H9 (cell line): Measurements from ENCODE around the gene PCSK2. TPM values are rescaled to one million over a fixed set of nuclear protein-coding genes. Genes with fewer than 3 reads are reported as not detected.

Experiments used
- DNase-seq: peaks from one replicate; pipeline ENCODE4 v3.0.0-alpha.2; 2017
- H2AFZ ChIP-seq: one replicate; pipeline ENCODE4 v1.6.1; 2013; ENCODE audit warnings: mild to moderate bottlenecking, low read length, control low read depth, moderate library complexity
- H2AK5ac ChIP-seq: 2 replicates; pipeline ENCODE4 v1.6.1; 2013; ENCODE audit warnings: low read length, control low read depth, mixed read lengths; ENCODE audit not compliant: insufficient read length
- H2BK120ac ChIP-seq: one replicate; pipeline ENCODE4 v1.6.1; 2013; ENCODE audit warnings: low read depth, mild to moderate bottlenecking, low read length, control low read depth, inconsistent platforms; ENCODE audit not compliant: poor library complexity, severe bottlenecking
- H2BK12ac ChIP-seq: 2 replicates; pipeline ENCODE4 v1.6.1; 2013; ENCODE audit warnings: low read length, control low read depth, mixed read lengths, low read depth; ENCODE audit not compliant: insufficient read length
- H2BK15ac ChIP-seq: 2 replicates; pipeline ENCODE4 v1.6.1; 2013; ENCODE audit warnings: low read depth, low read length, control low read depth
- H2BK20ac ChIP-seq: one replicate; pipeline ENCODE4 v1.6.1; 2013; ENCODE audit warnings: low read depth, mild to moderate bottlenecking, low read length, control low read depth, inconsistent platforms; ENCODE audit not compliant: poor library complexity, severe bottlenecking
- H2BK5ac ChIP-seq: 2 replicates; pipeline ENCODE4 v1.6.1; 2013; ENCODE audit warnings: low read length, control low read depth, mixed read lengths; ENCODE audit not compliant: insufficient read length
- H3K14ac ChIP-seq: 2 replicates; pipeline ENCODE4 v1.6.1; 2013; ENCODE audit warnings: low read length, control low read depth; ENCODE audit not compliant: insufficient read depth
- H3K18ac ChIP-seq: 2 replicates; pipeline ENCODE4 v1.6.1; 2013; ENCODE audit warnings: low read depth, mild to moderate bottlenecking, mixed read lengths, low read length, control low read depth; ENCODE audit not compliant: insufficient read length
- H3K23ac ChIP-seq: 2 replicates; pipeline ENCODE4 v1.6.1; 2013; ENCODE audit warnings: low read length, control low read depth, mixed read lengths, low read depth; ENCODE audit not compliant: insufficient read length
- H3K23me2 ChIP-seq: 2 replicates; pipeline ENCODE4 v1.6.1; 2013; ENCODE audit warnings: low read depth, mild to moderate bottlenecking, mixed read lengths, low read length, control low read depth; ENCODE audit not compliant: insufficient read length, poor library complexity, severe bottlenecking
- H3K27ac ChIP-seq: 2 replicates; pipeline ENCODE4 v1.5.1; 2013; ENCODE audit warnings: low read length, control low read depth, mixed read lengths, low read depth; ENCODE audit not compliant: insufficient read length
- H3K27me3 ChIP-seq: 2 replicates; pipeline ENCODE4 v1.6.1; 2013; ENCODE audit warnings: low read length, control low read depth, inconsistent platforms; ENCODE audit not compliant: insufficient read depth
- H3K4ac ChIP-seq: 2 replicates; pipeline ENCODE4 v1.6.1; 2013; ENCODE audit warnings: low read depth, mild to moderate bottlenecking, control low read depth, inconsistent platforms, low read length, moderate library complexity
- H3K4me1 ChIP-seq: 2 replicates; pipeline ENCODE4 v1.6.1; 2013; ENCODE audit warnings: low read length, control low read depth, inconsistent platforms; ENCODE audit not compliant: insufficient read depth
- H3K4me2 ChIP-seq: 2 replicates; pipeline ENCODE4 v1.6.1; 2013; ENCODE audit warnings: low read length, control low read depth, mixed read lengths; ENCODE audit not compliant: insufficient read length, insufficient read depth
- H3K56ac ChIP-seq: 2 replicates; pipeline ENCODE4 v1.6.1; 2013; ENCODE audit warnings: low read depth, mild to moderate bottlenecking, mixed read lengths, low read length, control low read depth; ENCODE audit not compliant: insufficient read length
- H3K79me1 ChIP-seq: 2 replicates; pipeline ENCODE4 v1.6.1; 2013; ENCODE audit warnings: low read depth, mild to moderate bottlenecking, moderate library complexity, low read length, control low read depth, inconsistent platforms; ENCODE audit not compliant: insufficient read depth, poor library complexity, severe bottlenecking
- H3K79me2 ChIP-seq: 2 replicates; pipeline ENCODE4 v1.6.1; 2013; ENCODE audit warnings: low read length, control low read depth, inconsistent platforms; ENCODE audit not compliant: insufficient read depth
- H3K9ac ChIP-seq: 2 replicates; pipeline ENCODE4 v1.6.1; 2013; ENCODE audit warnings: low read length, control low read depth, mixed read lengths; ENCODE audit not compliant: insufficient read length; ENCODE audit errors: extremely low read depth
- H3K9me3 ChIP-seq: one replicate; pipeline ENCODE4 v1.6.1; 2013; ENCODE audit warnings: low read depth, low read length, inconsistent platforms; ENCODE audit not compliant: control insufficient read depth
- H3T11ph ChIP-seq: one replicate; pipeline ENCODE4 v1.6.1; 2013; ENCODE audit warnings: mild to moderate bottlenecking, low read length, control low read depth, inconsistent platforms
- H4K20me1 ChIP-seq: one replicate; pipeline ENCODE4 v1.6.1; 2013; ENCODE audit not compliant: control insufficient read depth, insufficient read length, insufficient read depth
- H4K5ac ChIP-seq: 2 replicates; pipeline ENCODE4 v1.6.1; 2013; ENCODE audit warnings: low read depth, mild to moderate bottlenecking, mixed read lengths, low read length, control low read depth; ENCODE audit not compliant: insufficient read length
- H4K8ac ChIP-seq: replicated peaks from 2 replicates; pipeline ENCODE4 v1.6.1; 2013; ENCODE audit warnings: low read length, control low read depth, mixed read lengths, low read depth; ENCODE audit not compliant: insufficient read length
- H4K91ac ChIP-seq: 2 replicates; pipeline ENCODE4 v1.6.1; 2013; ENCODE audit warnings: low read depth, mild to moderate bottlenecking, moderate library complexity, mixed read lengths, low read length, control low read depth; ENCODE audit not compliant: insufficient read length
- H3K27ac Mint-ChIP-seq, 3 experiments: 2 replicates in 2 of 3; 3 replicates in 1 of 3; pipeline ENCODE4 v1.8.0; 2020 to 2021; ENCODE audit warnings: mixed read lengths in 3 of 3, mild to moderate bottlenecking in 1 of 3, moderate library complexity in 1 of 3
- H3K27me3 Mint-ChIP-seq: 2 replicates; pipeline ENCODE4 v1.8.0; 2021; ENCODE audit warnings: low read depth, mild to moderate bottlenecking, moderate library complexity, mixed read lengths
- H3K36me3 Mint-ChIP-seq, 3 experiments: 2 replicates in 2 of 3; 3 replicates in 1 of 3; pipeline ENCODE4 v1.8.0; 2020 to 2021; ENCODE audit warnings: low read depth in 3 of 3, mixed read lengths in 3 of 3; ENCODE audit not compliant: insufficient read depth in 1 of 3
- H3K4me1 Mint-ChIP-seq, 2 experiments: 2 replicates each; pipeline ENCODE4 v1.8.0; 2020; ENCODE audit warnings: mixed read lengths in 2 of 2
- H3K4me3 Mint-ChIP-seq, 2 experiments: 2 replicates in 1 of 2; 3 replicates in 1 of 2; pipeline ENCODE4 v1.8.0; 2020 to 2021; ENCODE audit warnings: mild to moderate bottlenecking in 2 of 2, mixed read lengths in 2 of 2, moderate library complexity in 1 of 2
- H3K9me3 Mint-ChIP-seq, 2 experiments: 2 replicates in 1 of 2; 3 replicates in 1 of 2; pipeline ENCODE4 v1.8.0; 2020; ENCODE audit warnings: mild to moderate bottlenecking in 2 of 2, mixed read lengths in 2 of 2, moderate library complexity in 1 of 2
- WGBS: extraction: QIAGEN DNeasy Blood & Tissue Kit; methylation state at CpG from one replicate; pipeline ENCODE4 v1.1.7; 2013; ENCODE audit warnings: missing lambda C conversion rate, low lambda C conversion rate, mixed read lengths; ENCODE audit not compliant: insufficient read length; ENCODE audit errors: extremely low coverage; 5-methylcytosine and 5-hydroxymethylcytosine counted together
- total RNA-seq: library from RNA; stranded (reverse); gene quantifications from 2 replicates; pipeline ENCODE4 v1.2.1, GENCODE V29; 2021
- TF ChIP-seq, protein P1 (sequence below): fragments of 200-600 bp; sonication (generic); conservative IDR thresholded peaks from 3 replicates; pipeline ENCODE4 v1.8.0; 2021; ENCODE audit warnings: antibody characterized with exemption, mild to moderate bottlenecking

Gene PCSK2
- total RNA-seq, 1 experiment from 2014 or later = 2.8 TPM

DNA sequence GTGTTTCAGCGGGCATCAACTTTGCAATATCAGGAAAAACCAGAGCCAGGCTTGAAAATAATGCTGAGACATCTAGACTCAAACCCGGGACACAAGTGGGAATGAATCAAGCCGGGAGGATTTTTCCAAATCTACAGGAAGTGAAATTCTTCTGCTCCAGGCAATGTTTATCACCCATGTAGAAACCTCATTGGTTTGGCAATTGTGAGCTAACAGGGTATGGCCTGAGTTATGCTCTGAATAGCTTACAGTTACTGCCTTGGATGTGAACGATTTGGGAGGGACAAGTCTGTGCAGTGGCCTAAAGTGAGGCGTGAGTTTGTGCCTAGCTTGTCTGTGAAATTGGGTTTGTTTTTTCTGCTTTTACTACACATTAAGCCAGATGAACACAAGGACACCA, 87.4 kb downstream of the PCSK2 start:
- H2BK120ac ChIP-seq = no peak overlapping the region
- H4K5ac ChIP-seq = no peak overlapping the region
- no peak overlapping the region for H3K27ac ChIP-seq
- no peak overlapping the region for H3K27ac Mint-ChIP-seq
- no peak overlapping the region for H2BK20ac ChIP-seq
- H2BK12ac ChIP-seq = no peak overlapping the region
- no peak overlapping the region for H3K4ac ChIP-seq
- no peak overlapping the region for H2AK5ac ChIP-seq
- no peaks in the 10 kb centered on the region; a peak in 1 of 7 replicates for H3K36me3 Mint-ChIP-seq
- peaks cover 0 to 3% of the 10 kb centered on the region in 2 experiments; a peak in 3 of 4 replicates for H3K4me1 Mint-ChIP-seq
- no peaks in the 10 kb centered on the region for H3K4me1 ChIP-seq
- no peak overlapping the region for H3K18ac ChIP-seq
- H3K79me2 ChIP-seq = no peaks in the 10 kb centered on the region
- H3K4me3 Mint-ChIP-seq = no peak overlapping the region
- no peak overlapping the region for H2AFZ ChIP-seq
- no peak overlapping the region for H3K56ac ChIP-seq
- no peak overlapping the region for H3K23ac ChIP-seq
- TF ChIP-seq, protein P1, sequence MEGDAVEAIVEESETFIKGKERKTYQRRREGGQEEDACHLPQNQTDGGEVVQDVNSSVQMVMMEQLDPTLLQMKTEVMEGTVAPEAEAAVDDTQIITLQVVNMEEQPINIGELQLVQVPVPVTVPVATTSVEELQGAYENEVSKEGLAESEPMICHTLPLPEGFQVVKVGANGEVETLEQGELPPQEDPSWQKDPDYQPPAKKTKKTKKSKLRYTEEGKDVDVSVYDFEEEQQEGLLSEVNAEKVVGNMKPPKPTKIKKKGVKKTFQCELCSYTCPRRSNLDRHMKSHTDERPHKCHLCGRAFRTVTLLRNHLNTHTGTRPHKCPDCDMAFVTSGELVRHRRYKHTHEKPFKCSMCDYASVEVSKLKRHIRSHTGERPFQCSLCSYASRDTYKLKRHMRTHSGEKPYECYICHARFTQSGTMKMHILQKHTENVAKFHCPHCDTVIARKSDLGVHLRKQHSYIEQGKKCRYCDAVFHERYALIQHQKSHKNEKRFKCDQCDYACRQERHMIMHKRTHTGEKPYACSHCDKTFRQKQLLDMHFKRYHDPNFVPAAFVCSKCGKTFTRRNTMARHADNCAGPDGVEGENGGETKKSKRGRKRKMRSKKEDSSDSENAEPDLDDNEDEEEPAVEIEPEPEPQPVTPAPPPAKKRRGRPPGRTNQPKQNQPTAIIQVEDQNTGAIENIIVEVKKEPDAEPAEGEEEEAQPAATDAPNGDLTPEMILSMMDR = no peak
- no peak overlapping the region for H3T11ph ChIP-seq
- no peaks in the 10 kb centered on the region for H3K79me1 ChIP-seq
- H3K9me3 ChIP-seq = no peaks in the 10 kb centered on the region
- no peak overlapping the region for H2BK5ac ChIP-seq
- no peak overlapping the region for H4K91ac ChIP-seq
- no peaks in the 10 kb centered on the region for H3K27me3 ChIP-seq
- H2BK15ac ChIP-seq = no peak overlapping the region
- no peaks in the 10 kb centered on the region for H3K9me3 Mint-ChIP-seq
- no peaks in the 10 kb centered on the region for H4K20me1 ChIP-seq
- H3K23me2 ChIP-seq = no peaks in the 10 kb centered on the region
- no peaks in the 10 kb centered on the region; the same call in 1 of the 2 replicates for H3K27me3 Mint-ChIP-seq
- no peak overlapping the region for H3K4me2 ChIP-seq
- H3K9ac ChIP-seq = no peak overlapping the region
- H4K8ac ChIP-seq = no peak overlapping the region
- no CpG with 5 or more reads among the region's 5 CpGs for whole genome bisulfite sequencing
- DNase-seq = no peak
- no peak overlapping the region for H3K14ac ChIP-seq
